NCI-H510A treated with DMSO at 0.1 percent for 48 hours (cell line): ENCODE results near the gene SNRK.
"Not testable (repeated sequence)": the region's sequence is repeated elsewhere in the genome, so short reads cannot be mapped to it uniquely, and the experiment has no call there.

Experiments
- DNase-seq: peaks from one replicate; lab custom pipeline; 2025; lab: John Stamatoyannopoulos, UW

Gene SNRK

DNA sequence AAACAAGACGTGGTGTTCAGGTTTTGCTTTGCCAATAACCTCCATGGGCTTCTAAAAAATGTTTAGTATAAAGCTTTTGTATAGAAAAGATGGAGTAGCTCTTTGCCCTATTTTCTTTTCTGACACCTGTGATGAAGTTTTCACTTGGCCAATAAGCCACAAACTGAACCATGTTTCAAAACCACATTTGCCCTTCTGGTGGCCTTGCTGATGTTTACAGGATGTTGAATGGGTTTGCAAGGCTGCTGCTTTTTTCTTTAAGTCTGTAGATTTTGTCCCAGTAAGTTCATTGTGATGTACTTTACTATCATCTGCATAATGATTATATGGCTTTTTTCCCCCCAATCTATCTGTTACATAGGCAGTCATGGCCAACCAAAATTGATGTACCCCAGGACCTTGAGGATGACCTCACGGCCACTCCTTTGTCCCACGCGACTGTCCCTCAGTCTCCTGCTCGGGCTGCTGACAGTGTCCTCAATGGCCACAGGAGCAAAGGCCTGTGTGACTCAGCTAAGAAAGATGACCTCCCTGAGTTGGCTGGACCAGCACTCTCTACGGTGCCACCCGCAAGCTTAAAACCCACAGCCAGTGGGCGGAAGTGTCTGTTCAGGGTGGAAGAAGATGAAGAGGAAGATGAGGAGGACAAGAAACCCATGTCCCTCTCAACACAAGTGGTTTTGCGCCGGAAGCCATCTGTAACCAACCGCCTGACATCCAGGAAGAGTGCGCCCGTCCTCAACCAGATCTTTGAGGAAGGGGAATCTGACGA is 60.8 kb downstream of the SNRK start:
- DNase-seq, result no peak

DNA sequence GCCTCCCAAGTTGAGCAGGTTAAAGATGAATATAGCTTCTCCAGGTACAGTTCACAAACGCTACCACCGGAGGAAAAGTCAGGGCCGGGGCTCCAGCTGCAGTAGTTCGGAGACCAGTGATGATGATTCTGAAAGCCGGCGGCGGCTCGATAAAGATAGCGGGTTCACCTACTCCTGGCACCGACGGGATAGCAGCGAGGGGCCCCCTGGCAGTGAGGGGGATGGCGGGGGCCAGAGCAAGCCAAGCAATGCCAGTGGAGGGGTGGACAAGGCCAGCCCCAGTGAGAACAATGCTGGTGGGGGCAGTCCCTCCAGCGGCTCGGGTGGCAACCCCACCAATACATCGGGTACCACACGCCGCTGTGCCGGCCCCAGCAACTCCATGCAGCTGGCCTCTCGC is 61.4 kb downstream of the SNRK start:
- DNase-seq, result no peak

DNA sequence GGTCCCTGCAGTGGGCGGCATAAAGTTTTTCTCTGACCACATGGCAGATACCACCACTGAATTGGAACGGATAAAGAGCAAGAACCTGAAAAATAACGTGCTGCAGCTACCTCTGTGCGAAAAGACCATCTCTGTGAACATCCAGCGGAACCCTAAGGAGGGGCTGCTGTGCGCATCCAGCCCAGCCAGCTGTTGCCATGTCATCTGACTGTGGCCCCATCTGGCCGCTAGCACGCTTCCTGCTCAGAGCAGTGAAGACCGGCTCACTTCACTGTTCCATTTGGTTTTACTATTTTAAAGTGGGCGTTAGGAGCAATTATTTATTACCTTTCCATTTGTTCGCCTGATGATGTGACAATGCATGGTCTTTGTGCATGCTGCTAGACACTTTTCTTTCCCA is 62.0 kb downstream of the SNRK start:
- DNase-seq, result no peak

DNA sequence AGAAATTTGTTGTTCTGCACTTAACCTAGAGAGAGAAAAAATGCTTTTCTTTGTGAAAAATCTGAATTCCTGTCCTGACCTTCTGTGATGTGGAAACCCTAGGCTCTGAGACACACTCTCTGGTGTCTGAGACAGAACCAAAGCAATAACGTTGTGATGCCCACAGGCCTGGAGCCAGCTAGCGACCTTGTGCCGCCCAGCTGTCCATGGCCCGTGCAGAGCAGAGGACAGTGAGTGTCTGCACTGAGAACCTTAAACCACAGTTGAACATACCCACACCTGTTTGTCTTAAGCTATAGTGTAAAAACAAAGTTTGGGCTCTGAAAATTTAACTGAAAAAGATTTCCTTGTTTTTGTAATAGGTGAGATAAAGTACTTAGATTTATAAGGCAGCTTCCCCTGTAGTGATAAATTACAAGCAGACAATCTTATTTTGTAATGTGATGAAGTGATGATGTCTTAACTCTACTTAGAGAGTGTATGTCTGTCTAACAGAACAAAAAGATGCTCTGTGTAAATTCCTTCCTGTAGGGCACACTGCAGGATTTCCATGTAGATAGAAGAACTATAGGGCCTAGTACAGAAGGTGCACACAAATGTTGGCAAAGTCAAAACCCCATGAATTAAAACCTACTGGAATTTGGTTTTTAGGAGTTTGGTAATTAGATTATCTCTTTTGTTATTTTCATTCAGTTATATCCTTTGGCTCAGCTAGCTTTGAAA is 62.7 kb downstream of the SNRK start:
- no peak for DNase-seq

DNA sequence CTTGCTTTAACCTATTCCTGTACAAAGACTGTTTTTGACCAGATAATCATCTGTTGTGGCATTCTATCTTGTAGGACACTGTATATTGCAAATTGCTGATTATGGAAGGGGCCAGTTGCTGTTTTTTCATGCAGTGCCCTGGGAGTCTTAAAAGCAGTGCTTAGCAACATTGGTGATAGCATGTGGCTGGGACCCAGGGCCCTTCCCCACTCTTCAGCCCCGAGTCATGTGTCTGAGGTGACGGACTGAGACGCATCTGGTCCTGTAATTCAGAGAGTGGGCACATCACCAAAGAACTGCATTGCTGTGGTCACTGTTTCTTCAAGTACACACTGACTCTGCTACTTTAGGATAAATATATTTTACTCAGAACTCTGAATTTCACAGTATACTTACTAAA is 63.4 kb downstream of the SNRK start:
- DNase-seq, result no peak

DNA sequence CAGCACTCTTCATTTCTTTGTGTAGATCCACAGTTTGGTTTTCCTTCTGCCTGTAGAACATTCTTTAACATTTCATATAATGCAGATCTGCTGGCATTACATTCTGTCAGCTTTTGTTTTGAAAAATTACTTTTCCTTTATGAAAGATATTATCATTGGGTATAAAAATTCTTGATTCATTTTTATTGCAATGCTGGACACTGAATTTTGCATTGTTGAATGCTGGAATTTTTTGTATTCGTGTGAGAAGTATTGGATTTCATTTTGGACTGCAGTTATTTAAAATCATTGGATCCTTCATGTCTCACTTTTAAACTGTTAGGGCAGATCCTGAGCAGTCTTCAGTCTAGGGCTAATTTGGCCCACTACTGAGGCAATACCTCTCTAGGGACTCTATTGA is 67.1 kb downstream of the SNRK start:
- DNase-seq, result no peak

DNA sequence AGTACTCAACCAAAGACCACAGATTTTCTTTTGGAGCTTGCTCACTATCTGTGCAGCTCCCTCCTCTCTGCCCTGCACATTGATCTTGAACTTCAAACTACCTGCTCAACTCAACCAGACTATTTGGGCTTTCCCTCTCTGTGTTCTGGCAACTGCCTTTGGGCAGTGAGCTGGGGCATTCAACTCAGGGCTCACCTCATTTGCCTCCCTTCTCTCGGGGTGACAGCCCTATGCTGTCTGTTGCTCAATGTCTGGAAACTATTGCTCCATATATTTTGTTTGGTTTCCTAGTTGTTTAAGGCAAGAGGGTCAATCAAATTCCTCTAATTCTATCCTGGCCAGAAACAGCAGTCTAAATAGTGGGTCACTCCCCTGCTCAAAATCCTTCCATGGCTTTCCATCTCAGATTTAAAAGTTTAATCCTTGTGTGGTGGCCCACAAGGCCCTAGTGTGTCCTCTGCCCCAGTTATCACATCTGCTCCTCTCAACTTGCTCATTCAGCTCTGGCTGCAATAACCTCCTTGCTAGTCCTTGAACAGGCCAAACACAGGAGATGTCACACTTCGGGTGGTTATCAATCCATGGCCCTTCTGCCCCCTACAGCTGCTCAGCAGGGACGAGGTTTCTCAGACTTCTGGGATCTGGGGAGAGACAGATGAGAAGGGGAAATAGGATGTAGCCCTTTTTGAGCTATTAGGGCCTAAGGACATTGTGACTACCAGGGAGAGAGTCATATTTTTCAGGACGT is 67.8 kb downstream of the SNRK start:
- no peak for DNase-seq

DNA sequence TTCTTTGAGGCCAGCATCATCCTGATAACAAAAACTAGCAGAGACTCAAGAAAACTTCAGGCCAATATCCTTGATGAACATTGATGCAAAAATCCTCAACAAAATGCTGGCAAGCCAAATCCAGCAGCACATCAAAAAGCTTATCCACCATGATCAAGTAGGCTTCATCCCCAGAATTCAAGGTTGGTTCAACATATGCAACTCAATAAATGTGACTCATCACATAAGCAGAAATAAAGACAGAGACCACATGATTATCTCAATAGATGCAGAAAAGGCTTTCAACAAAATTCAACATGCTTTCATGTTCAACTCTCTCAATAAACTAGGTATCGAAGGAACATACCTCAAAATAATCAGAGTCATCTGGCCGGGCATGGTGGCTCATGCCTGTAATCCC is 69.7 kb downstream of the SNRK start:
- not testable (repeated sequence) for DNase-seq

DNA sequence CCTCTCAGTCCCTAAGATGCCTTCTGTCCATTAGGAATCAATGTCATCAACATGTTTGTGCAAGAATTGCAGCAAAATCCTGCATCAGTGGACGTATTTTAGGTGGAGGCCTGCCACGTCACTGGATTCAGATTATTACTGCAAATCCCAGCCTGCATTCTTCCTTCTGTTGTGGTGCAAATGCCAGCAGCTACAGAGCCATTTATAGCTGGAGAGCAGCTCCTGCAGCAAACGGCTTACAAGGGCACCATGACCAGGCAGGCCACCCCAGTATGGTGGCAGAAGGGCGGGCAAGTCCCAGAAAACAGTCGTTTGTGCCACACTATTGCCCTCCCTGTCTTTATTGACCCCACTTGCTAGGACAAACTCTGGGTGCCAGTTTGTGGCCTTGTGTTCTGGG is 74.7 kb downstream of the SNRK start:
- DNase-seq, result no peak

DNA sequence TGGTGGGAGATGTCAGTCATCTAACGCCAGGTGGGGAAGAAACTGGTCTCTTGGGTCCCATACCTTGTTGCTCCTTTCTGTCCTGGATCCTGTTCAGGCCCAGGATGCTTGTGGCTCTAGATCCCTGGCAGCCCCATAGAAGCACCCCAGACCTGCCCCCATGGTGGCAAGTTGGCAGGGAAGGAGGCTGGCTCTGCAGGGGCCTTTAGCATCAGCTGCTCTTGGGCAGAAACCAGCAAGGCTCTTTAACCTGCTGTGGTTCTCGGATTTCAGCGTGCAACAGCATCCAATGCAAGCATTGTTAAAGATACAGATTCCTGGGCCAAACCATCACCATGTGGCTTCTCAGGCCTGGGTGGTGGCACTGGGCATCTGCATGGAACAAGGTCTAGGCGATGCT is 75.8 kb downstream of the SNRK start:
- DNase-seq, result no peak

DNA sequence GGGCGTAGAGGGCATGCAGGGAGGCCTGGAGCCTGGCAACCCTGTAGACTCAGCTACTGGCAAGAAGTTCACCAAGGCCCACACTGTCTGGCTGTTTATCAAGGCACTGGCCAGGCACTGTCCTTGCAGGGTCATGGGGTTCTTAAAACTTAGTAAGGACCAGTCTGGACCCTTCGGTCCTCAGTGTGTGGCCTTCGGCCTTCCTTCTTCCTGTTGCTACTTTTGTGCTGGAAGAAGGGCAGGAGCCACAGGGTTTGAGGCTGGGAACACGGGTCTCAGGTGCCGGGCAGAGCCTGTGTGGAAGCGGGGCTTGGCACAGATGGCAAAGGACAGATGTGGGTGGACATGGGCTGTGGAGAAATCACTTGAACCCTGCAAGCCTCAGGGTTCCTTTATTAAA is 76.6 kb downstream of the SNRK start:
- DNase-seq, result no peak

DNA sequence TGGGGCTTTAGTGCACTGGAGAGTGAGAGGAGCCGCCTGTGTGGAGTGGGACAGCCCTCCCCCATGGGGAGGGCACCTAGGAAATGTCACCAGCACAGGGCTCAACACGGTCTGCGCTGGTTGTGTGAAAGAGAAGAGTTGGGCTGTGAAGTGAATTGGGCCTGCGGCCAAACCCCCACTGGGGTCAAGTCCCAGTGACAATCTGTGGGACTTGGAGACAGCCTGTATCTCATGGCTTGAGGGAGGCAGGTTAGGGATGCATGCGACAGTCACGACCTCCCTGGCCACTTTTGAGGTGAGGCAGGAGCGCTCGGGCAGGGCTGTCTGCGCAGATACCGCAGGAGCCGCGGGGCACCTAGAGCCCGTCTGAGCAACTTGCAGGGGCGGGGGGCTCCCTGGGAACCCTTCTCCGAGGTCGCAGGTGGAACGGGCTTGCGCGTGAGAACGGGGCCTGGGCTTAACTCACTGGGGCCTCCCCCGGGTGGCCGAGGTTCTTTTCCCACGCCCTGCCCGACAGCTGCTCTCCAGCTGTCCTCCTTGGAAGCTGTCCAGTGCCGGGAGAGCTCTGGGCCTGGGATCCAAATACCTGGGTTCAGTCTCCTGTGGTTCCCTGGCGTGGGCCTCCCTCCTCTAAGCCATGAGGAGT is 77.4 kb downstream of the SNRK start:
- no peak for DNase-seq

DNA sequence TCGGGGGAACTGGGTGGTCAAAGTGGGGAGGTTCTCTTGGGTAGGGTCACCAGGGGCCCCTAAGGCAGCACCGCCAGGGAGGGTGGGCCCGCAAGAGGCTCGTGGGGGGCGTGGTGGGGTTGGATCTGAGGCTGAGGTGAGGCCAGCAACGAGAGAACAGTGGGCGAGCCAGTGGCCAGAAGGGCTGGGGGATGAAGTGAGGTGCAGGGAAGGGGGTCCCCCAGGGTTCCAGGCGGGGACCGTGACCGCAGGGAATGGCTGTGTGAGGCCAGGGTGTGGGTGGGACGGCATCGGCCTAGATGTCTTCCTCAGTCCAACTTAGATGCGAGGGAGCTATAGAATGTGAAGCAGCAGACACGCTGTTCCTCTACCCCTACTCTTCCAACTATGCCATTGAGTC is 78.2 kb downstream of the SNRK start:
- no peak for DNase-seq

DNA sequence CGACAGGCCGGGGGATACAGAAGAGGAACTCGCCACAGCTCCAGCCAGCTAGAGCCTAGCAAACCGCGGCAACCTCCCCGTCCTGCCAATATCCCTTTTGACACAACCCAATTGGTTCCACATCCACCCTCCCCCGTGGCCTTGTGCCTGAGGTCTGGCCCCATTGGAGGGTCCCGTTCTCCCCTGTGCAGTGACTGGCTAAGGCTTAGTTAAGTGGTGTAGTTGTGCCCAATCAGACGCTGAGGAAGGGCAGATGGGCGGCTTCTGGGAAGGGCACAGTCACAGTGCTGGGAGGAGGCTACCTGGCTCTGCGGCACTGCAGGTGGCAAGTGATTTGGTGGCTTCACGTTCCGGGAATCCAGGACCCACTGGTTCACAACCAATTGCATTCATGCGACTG is 78.6 kb downstream of the SNRK start:
- DNase-seq, result no peak

DNA sequence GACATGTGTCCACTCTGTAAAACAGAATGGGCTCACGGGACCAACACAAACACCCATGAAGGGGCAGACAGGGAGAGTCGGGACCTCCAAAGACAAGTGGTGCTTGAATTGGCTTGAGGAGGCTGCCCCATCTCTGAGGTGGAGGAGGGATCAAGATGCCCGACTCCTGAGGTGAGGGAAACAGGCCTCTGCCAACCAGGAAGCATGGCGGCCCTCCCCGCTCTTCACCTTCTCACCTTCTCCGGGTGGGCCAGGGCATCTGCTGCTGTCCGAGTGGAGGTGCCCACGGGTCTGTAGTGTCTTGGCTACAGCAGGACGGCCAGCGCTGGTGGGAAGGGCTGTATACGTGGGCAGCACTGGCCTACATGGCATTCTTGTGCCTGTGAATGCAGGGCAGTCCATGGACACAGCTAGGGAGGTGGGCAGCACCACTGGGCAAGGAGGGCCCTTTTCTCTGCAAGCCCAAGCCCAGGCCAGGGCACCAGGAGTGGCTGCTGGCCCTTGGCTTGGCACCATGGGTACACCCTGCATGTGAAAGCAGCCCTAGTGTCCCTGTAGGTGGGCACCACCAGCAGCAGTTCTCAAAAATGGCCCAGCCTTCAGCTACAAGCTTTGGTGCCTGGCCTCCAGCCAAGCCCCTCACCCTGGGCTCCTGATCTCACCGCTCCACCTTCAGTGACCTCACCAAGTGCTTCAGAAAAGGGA is 79.4 kb downstream of the SNRK start:
- DNase-seq, result no peak

DNA sequence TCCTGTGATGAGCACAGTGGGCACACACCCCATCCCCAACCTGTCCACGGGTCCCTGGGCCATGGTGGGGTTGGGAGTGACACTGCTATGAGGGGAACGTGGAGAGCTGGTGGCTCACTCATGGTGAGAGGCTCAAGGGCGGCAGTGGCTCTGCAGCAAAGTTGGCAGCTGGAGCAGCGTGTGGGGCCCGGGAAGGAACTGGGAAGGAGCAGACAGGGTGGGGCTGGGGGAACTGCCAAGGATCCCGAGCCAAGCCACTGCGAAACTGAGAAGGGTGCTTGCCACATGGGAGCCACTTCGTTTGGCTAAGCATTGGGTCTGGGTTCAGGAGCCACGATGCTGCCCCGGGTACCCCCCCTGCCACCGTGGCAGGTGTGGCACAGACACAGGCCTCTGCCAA is 80.1 kb downstream of the SNRK start:
- no peak for DNase-seq

DNA sequence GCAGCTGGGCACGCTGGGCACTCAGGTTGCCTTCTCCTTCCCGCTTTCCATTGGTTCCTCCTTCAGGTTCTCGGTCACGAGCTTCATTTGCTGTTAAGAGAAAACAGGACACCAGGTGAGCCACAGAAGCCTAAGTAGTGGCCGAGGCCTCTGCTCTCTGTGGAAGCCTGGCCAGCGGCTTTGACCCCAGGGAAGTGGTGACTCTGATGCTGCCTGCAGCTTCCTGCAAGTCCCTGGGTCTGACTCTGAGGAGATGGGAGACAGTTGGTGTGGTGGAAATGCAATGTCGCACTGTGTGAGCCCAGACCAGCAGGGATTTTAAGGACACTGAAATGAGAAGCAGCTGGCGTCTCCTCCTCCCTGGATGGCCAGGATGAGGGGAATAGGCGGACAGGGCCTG is 80.5 kb downstream of the SNRK start:
- DNase-seq, result no peak

DNA sequence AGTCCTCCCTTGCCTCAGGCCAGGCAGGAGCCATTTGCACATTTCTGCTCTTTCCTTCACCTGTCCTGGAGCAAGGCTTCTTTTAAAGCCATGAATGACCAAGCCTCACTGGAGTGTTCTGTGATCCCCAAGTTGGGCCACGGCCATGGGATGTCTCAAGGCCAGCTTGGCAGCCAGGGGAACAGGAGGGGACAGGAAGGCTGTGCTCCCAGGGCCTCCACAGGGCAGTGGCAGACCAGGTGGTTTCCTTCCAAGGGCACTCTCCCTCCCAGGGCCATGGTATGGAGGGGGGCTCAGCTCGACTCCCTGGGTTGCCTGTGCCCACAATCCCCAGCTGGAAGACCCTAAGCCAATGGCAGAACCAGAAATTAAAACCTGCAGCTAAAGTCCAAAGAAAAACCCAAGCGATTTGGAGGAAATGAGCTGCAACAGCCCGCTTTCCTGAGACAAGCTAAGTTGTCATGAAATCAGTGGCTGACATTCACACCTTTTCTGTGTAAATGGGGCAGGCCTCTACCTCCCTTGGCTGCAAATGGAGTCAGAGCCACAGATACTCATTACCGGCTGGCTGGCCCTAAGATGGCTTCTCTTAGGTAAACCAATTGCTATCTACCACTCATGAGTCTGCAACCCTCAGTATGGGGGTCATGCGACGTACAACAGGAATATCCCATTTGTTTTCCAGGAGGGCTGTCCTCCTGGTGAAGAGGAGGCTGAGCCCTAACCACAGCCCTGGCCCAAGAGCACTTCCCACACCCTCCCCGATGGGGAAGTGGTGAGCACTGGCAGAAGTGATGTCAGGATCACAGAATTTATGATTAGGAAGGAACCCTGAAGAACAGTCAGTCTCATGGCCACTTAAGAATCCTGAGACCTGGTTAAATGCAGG is 83.3 kb downstream of the SNRK start:
- DNase-seq, result no peak

DNA sequence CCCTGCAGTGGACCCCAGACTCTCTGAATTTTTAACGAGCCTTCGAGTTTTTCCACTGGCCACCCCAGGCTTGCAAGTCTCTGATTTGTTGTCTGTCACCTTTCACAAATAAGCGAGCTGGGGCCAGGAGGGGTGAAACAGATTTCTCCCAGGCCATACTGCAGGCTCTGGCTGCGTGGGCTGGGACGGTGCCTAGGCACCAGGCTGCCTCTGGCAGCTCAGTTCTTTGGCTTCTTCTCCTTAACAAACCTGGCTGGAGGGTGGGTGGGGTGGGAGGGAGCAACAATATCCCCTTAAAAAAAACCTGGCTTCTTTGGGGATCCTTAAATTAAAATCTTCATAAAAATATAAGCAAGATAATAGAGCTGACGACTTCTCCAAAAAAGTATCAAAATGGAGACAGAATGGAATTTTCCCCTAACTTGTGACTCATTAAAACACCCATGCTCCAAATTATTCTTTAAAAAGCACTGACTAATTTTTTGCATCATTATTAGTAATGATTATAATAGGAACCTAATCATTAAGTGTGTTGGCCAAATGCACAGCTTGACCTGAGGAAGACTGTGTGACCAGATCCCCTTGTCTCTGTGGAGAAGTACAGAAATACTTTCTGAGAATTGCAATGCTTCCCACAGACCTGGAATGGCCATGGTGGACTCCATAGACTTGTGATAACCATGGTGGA is 84.1 kb downstream of the SNRK start:
- DNase-seq, result no peak

DNA sequence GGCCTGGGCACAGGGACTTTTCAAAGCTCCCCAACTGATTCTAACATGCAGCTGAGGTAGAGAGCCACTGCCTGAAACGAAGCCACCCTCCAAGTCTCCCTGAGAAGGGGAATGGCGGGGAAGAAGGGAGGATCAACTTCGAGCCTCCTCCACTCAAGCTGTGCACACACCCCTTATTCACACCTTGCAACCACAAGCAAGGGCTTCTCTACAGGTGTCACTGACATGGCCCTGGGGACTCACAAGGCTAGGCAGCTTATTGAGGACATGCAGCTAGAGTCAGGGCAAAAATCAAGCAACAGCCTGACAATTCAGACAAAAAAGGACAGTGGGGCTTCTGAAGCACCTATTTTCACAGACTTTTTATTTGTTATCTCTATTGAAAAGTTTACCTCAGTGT is 85.2 kb downstream of the SNRK start:
- DNase-seq, result no peak
